ENCODE data around the gene S1PR1. TPM values are rescaled to one million over a fixed set of nuclear protein-coding genes. Genes with fewer than 3 reads are reported as not detected.

S1PR1 gene
- total and polyA plus RNA-seq, 10 donors, result 42.5 to 219 (median 122) TPM

DNA sequence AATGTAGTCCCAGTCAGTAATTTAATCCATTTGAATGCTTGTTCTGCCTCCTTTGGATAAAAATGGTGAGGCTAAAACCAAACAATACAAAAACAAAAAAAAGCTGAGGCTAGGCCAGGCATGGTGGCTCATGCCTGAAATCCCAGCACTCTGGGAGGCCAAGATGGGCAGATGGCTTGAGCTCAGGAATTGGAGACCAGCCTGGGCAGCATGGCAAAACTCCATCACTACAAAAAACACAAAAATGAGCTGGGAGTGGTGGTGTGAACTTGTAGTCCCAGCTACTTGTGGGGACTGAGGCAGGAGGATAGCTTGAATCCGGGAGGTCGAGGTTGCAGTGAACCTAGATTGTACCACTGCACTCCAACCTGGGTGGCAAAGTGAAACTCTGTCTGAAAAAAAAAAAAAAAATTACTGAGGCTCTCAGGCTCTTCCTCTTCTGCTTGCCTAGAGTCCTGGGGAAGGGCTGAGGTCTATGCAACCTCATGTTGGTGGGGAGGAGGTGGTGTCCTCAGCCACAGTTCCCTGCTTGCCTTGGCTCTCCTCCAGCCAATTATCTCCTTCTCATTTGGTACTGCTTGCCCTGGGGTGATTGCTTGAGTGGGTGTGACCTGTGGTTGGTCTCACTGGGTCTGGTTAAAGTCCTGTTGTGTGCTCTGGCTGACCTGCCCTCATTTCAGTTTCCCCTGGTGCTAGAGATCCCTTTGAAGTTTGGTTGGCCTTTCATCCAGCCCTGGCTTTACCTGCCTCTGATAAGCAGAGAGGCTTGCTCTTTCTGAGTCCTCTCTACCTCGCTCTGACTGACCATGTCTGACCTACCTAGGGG lies 20.9 kb downstream of the S1PR1 start:
- intact Hi-C loops (cut with DNase I; ENCODE audit: low total_unique reads), result no loop called here
- Histone ChIP-seq H3K27me3 (replicated peaks in 1 of 7) (no peaks in the 10 kb centered on the region), H3K4me1 (peaks cover 20 to 59% (median 53%) of the 10 kb centered on the region in 6 donors), H3K27ac (peak overlapping the region in 7 of 8 donors; percentile 15 to 83 (median 59)), H3K9me3 (no peaks in the 10 kb centered on the region), H3K36me3 (no peaks in the 10 kb centered on the region), H3K4me3 (no peak overlapping the region)
- WGBS, 5 donors, result 35 to 67% (median 52%) methylated on average over 3 of the region's 3 CpGs
- peak; percentile 82 for DNase-seq
- TF ChIP-seq, protein P1, sequence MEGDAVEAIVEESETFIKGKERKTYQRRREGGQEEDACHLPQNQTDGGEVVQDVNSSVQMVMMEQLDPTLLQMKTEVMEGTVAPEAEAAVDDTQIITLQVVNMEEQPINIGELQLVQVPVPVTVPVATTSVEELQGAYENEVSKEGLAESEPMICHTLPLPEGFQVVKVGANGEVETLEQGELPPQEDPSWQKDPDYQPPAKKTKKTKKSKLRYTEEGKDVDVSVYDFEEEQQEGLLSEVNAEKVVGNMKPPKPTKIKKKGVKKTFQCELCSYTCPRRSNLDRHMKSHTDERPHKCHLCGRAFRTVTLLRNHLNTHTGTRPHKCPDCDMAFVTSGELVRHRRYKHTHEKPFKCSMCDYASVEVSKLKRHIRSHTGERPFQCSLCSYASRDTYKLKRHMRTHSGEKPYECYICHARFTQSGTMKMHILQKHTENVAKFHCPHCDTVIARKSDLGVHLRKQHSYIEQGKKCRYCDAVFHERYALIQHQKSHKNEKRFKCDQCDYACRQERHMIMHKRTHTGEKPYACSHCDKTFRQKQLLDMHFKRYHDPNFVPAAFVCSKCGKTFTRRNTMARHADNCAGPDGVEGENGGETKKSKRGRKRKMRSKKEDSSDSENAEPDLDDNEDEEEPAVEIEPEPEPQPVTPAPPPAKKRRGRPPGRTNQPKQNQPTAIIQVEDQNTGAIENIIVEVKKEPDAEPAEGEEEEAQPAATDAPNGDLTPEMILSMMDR (IDR thresholded peaks at IDR 0.05 in 8 of 11, conservative IDR thresholded peaks at IDR 0.05 in 3 of 11), result no peak
- TF ChIP-seq POLR2AphosphoS5 (IDR thresholded peaks at IDR 0.05) (peak in 1 of 3 donors; percentile 63), POLR2A (IDR thresholded peaks at IDR 0.05) (no peak)

DNA sequence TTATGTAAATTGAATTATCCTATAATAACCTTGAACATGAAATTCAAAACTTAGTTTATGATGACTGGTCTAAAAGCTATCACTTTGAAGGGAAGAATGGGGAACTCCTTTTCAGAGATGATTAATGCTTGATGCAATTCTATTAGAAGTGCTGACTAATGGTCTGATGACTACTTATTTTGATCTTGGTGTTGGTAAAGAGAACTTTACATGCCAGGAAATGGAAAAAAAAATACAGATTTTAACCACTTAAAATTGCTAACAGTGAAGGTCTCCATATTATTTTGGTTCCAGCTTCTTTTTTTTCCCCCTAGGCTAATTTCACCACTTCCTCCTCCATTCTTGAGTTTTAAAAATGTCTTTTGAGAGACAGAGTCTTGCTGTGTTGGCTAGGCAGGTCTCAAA lies 22.9 kb downstream of the S1PR1 start:
- Histone ChIP-seq H3K27me3 (replicated peaks in 1 of 7) (no peaks in the 10 kb centered on the region), H3K36me3 (no peaks in the 10 kb centered on the region), H3K4me3 (no peak overlapping the region), H3K4me1 (peaks cover 33 to 79% (median 73%) of the 10 kb centered on the region in 6 donors), H3K9me3 (no peaks in the 10 kb centered on the region), H3K27ac (peak overlapping the region in 6 of 8 donors; percentile 60 to 83 (median 71))
- TF ChIP-seq, protein P1 (IDR thresholded peaks at IDR 0.05 in 8 of 11, conservative IDR thresholded peaks at IDR 0.05 in 3 of 11), result no peak
- TF ChIP-seq POLR2A (IDR thresholded peaks at IDR 0.05), result no peak
- TF ChIP-seq POLR2AphosphoS5 (IDR thresholded peaks at IDR 0.05), result no peak
- intact Hi-C loops (cut with DNase I; ENCODE audit: low total_unique reads), result no loop called here
- no peak for DNase-seq

DNA sequence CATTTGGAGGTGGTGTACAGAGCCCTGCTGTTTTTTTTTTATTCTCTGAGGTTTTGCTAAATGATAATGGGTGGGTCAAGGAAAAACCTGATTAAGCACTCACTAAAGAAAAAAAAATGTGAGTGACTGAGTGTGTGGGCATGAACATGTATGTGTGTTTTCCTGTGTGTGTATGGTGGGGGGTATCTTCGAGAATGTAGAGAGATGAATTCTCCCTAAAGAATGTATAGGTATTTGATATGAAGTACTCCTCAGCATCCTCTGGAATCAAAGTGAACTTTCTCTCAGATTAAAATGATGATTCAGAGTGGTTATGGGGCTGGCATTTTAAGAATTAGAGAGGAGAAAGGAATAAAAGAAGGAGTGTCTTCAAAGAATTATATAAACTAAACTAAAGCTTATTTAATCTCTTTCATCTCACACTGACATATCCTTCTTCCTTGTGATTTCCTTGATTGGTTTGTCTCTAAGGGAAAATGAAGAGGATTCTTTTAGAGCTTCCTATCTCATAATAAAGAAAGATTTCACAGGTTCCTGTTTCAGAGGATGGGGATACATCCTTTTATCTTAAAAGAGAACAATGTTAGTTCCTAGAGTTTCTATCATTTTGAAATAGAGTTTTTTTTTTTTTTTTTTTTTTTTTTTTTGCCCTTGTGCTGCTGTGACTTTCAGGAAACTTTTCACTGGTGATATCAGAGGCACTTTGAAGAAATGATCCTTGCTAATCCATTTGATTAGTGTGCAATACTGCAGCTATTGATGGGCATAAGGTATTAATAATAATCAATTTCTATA lies 23.9 kb downstream of the S1PR1 start:
- TF ChIP-seq, protein P1 (IDR thresholded peaks at IDR 0.05 in 8 of 11, conservative IDR thresholded peaks at IDR 0.05 in 3 of 11), result no peak
- no peak for TF ChIP-seq POLR2AphosphoS5 (IDR thresholded peaks at IDR 0.05)
- no peak for TF ChIP-seq POLR2A (IDR thresholded peaks at IDR 0.05)
- Histone ChIP-seq H3K4me1 (peaks cover 38 to 89% (median 80%) of the 10 kb centered on the region in 6 donors), H3K27me3 (replicated peaks in 1 of 7) (no peaks in the 10 kb centered on the region), H3K36me3 (no peaks in the 10 kb centered on the region), H3K9me3 (no peaks in the 10 kb centered on the region), H3K4me3 (no peak overlapping the region), H3K27ac (peak overlapping the region in 6 of 8 donors; percentile 60 to 83 (median 71))
- DNase-seq, result no peak
- WGBS, 5 donors, result 31 to 65% (median 54%) methylated on average over 1 of the region's 1 CpG
- intact Hi-C loops (cut with DNase I; ENCODE audit: low total_unique reads), result no loop called here

GRCh38 chr1:101261623-101262022 lies 24.8 kb downstream of the S1PR1 start:
- 67 to 81% (median 77%) methylated on average over 4 of the region's 4 CpGs for WGBS, 5 donors

More at GRCh38 chr1:101261623-101262022, 24.8 kb downstream of the S1PR1 start:
- H3K9me3 ChIP-seq, result no peaks in the 10 kb centered on the region
- no peaks in the 10 kb centered on the region for H3K27me3 ChIP-seq (replicated peaks in 1 of 7)
- H3K4me1 ChIP-seq, result peaks cover 38 to 89% (median 80%) of the 10 kb centered on the region in 6 donors
- H3K4me3 ChIP-seq, result no peak overlapping the region
- H3K27ac ChIP-seq, result peak overlapping the region in 4 of 8 donors; percentile 2 to 68 (median 56)
- TF ChIP-seq, protein P1 (IDR thresholded peaks at IDR 0.05 in 8 of 11, conservative IDR thresholded peaks at IDR 0.05 in 3 of 11), result no peak
- DNase-seq, result no peak
- H3K36me3 ChIP-seq, result no peaks in the 10 kb centered on the region
- intact Hi-C loops (cut with DNase I; ENCODE audit: low total_unique reads), result no loop called here
